NB4 (cell line): ENCODE results near the gene PRKD3.

Experiments
- CTCF ChIP-seq: IDR thresholded peaks from one replicate; pipeline ENCODE4 v1.5.1; 2012; ENCODE audit warnings: low read depth, low read length
- POLR2A ChIP-seq: IDR thresholded peaks from 2 replicates; pipeline ENCODE4 v1.6.1; 2011; ENCODE audit warnings: mild to moderate bottlenecking; ENCODE audit not compliant: insufficient read length; ENCODE audit errors: extremely low read depth

DNA sequence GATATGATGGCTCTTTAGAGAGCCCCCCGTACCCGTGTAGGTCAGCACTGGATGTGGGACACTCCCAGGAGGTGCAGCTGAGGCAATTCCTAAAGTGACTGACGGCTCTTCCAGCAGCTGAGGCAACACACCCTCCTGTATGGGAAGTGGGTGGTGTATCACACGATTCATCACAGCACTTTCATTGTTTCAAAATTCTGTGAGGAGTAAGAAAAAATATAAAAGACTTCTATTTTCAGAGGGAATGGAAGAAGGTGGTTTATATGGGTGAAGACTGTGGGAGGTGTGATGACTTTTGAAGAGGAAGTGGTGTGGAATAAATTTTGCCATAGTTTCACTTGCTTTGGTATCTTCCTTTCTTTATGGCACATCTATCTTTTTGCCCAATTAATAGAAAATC lies 42.1 kb upstream of the PRKD3 start:
- TF ChIP-seq CTCF (no peak), POLR2A (no peak)
